ENCODE measurements around the gene ACADM. TPM values are rescaled to one million over a fixed set of nuclear protein-coding genes. Genes with fewer than 3 reads are reported as not detected.

ACADM gene
- total and polyA plus RNA-seq, 2 of the 13 experiments (the other 11 are each of a cell fraction or from before 2014, with no cell fraction given): 43.7 to 92.2 TPM

DNA sequence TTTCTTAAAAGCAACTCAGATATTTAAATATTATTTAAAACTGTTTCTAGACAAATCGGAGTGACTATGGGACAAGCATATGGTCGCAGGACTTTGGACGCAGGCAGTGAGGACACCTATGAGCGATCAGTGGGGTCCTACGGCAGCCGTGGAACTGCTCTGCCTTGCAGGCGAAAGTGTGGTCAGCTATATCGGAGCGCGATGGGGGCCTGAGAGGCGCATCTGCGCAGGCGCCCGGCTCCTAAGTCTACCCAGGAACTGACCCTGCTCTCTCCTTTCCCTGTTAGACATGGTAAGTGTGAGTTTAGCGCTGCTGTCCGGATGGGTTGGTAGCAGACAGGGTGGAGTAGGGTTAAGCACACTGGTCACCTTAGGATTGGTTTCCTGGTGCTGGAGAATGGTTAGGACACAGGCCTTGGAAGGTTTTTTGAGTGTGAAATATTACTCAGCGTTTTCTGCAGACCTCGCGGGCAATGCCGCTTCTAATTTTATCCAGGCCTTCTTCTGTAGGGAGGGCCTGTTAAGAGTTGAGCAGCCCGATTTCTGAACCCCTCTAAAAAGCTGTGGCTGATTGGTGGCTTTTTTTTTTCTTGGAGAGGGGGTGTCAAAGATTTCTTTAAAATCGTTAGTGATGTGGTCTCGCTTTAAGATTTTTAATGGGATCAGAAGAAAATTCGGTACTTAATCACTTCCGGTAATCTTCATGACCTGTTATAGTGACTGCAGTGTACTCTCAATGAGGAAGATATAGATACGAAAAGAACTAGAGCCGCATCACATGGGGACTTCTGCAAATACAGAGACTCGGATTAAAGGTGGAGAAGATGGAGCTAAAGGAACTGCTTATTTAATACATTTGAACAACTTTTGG, 61.7 kb downstream of the ACADM start, which contains the start of gene RABGGTB (continued):
- TF ChIP-seq, protein P1, sequence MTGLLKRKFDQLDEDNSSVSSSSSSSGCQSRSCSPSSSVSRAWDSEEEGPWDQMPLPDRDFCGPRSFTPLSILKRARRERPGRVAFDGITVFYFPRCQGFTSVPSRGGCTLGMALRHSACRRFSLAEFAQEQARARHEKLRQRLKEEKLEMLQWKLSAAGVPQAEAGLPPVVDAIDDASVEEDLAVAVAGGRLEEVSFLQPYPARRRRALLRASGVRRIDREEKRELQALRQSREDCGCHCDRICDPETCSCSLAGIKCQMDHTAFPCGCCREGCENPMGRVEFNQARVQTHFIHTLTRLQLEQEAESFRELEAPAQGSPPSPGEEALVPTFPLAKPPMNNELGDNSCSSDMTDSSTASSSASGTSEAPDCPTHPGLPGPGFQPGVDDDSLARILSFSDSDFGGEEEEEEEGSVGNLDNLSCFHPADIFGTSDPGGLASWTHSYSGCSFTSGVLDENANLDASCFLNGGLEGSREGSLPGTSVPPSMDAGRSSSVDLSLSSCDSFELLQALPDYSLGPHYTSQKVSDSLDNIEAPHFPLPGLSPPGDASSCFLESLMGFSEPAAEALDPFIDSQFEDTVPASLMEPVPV (CRISPR knock-in tag; IDR thresholded peaks at IDR 0.05): no peak
- TF ChIP-seq HNF4G (IDR thresholded peaks at IDR 0.05; ENCODE audit: borderline replicate concordance, low read depth, low read length) (peak; percentile 87), HNF4G (CRISPR knock-in tag; IDR thresholded peaks at IDR 0.05; ENCODE audit: borderline replicate concordance, low read depth) (peak; percentile 83; the same call in 1 of the 2 replicates), ZSCAN22 (CRISPR knock-in tag; IDR thresholded peaks at IDR 0.05) (no peak), ZNF781 (CRISPR knock-in tag; IDR thresholded peaks at IDR 0.05; ENCODE audit: borderline replicate concordance, not compliant biosample characterization) (peak; percentile 58), IKZF4 (CRISPR knock-in tag; IDR thresholded peaks at IDR 0.05; ENCODE audit: borderline replicate concordance, low read depth, not compliant biosample characterization) (no peak), ZNF672 (CRISPR knock-in tag; IDR thresholded peaks at IDR 0.05) (no peak), ZNF557 (CRISPR knock-in tag; IDR thresholded peaks at IDR 0.05) (peak; percentile 60; the same call in 1 of the 2 replicates)
- TF ChIP-seq, protein P2, sequence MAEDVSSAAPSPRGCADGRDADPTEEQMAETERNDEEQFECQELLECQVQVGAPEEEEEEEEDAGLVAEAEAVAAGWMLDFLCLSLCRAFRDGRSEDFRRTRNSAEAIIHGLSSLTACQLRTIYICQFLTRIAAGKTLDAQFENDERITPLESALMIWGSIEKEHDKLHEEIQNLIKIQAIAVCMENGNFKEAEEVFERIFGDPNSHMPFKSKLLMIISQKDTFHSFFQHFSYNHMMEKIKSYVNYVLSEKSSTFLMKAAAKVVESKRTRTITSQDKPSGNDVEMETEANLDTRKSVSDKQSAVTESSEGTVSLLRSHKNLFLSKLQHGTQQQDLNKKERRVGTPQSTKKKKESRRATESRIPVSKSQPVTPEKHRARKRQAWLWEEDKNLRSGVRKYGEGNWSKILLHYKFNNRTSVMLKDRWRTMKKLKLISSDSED (CRISPR knock-in tag; IDR thresholded peaks at IDR 0.05): no peak
- TF ChIP-seq, protein P3, sequence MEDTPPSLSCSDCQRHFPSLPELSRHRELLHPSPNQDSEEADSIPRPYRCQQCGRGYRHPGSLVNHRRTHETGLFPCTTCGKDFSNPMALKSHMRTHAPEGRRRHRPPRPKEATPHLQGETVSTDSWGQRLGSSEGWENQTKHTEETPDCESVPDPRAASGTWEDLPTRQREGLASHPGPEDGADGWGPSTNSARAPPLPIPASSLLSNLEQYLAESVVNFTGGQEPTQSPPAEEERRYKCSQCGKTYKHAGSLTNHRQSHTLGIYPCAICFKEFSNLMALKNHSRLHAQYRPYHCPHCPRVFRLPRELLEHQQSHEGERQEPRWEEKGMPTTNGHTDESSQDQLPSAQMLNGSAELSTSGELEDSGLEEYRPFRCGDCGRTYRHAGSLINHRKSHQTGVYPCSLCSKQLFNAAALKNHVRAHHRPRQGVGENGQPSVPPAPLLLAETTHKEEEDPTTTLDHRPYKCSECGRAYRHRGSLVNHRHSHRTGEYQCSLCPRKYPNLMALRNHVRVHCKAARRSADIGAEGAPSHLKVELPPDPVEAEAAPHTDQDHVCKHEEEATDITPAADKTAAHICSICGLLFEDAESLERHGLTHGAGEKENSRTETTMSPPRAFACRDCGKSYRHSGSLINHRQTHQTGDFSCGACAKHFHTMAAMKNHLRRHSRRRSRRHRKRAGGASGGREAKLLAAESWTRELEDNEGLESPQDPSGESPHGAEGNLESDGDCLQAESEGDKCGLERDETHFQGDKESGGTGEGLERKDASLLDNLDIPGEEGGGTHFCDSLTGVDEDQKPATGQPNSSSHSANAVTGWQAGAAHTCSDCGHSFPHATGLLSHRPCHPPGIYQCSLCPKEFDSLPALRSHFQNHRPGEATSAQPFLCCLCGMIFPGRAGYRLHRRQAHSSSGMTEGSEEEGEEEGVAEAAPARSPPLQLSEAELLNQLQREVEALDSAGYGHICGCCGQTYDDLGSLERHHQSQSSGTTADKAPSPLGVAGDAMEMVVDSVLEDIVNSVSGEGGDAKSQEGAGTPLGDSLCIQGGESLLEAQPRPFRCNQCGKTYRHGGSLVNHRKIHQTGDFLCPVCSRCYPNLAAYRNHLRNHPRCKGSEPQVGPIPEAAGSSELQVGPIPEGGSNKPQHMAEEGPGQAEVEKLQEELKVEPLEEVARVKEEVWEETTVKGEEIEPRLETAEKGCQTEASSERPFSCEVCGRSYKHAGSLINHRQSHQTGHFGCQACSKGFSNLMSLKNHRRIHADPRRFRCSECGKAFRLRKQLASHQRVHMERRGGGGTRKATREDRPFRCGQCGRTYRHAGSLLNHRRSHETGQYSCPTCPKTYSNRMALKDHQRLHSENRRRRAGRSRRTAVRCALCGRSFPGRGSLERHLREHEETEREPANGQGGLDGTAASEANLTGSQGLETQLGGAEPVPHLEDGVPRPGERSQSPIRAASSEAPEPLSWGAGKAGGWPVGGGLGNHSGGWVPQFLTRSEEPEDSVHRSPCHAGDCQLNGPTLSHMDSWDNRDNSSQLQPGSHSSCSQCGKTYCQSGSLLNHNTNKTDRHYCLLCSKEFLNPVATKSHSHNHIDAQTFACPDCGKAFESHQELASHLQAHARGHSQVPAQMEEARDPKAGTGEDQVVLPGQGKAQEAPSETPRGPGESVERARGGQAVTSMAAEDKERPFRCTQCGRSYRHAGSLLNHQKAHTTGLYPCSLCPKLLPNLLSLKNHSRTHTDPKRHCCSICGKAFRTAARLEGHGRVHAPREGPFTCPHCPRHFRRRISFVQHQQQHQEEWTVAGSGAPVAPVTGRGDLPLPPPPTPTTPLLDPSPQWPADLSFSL (CRISPR knock-in tag; IDR thresholded peaks at IDR 0.05): no peak
- TF ChIP-seq, protein P4, sequence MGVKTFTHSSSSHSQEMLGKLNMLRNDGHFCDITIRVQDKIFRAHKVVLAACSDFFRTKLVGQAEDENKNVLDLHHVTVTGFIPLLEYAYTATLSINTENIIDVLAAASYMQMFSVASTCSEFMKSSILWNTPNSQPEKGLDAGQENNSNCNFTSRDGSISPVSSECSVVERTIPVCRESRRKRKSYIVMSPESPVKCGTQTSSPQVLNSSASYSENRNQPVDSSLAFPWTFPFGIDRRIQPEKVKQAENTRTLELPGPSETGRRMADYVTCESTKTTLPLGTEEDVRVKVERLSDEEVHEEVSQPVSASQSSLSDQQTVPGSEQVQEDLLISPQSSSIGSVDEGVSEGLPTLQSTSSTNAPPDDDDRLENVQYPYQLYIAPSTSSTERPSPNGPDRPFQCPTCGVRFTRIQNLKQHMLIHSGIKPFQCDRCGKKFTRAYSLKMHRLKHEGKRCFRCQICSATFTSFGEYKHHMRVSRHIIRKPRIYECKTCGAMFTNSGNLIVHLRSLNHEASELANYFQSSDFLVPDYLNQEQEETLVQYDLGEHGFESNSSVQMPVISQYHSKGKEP (CRISPR knock-in tag; IDR thresholded peaks at IDR 0.05): 0 out of 2 replicates have a peak, but pooled peaks have one; percentile 64
- TF ChIP-seq, protein P5, sequence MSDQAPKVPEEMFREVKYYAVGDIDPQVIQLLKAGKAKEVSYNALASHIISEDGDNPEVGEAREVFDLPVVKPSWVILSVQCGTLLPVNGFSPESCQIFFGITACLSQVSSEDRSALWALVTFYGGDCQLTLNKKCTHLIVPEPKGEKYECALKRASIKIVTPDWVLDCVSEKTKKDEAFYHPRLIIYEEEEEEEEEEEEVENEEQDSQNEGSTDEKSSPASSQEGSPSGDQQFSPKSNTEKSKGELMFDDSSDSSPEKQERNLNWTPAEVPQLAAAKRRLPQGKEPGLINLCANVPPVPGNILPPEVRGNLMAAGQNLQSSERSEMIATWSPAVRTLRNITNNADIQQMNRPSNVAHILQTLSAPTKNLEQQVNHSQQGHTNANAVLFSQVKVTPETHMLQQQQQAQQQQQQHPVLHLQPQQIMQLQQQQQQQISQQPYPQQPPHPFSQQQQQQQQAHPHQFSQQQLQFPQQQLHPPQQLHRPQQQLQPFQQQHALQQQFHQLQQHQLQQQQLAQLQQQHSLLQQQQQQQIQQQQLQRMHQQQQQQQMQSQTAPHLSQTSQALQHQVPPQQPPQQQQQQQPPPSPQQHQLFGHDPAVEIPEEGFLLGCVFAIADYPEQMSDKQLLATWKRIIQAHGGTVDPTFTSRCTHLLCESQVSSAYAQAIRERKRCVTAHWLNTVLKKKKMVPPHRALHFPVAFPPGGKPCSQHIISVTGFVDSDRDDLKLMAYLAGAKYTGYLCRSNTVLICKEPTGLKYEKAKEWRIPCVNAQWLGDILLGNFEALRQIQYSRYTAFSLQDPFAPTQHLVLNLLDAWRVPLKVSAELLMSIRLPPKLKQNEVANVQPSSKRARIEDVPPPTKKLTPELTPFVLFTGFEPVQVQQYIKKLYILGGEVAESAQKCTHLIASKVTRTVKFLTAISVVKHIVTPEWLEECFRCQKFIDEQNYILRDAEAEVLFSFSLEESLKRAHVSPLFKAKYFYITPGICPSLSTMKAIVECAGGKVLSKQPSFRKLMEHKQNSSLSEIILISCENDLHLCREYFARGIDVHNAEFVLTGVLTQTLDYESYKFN (CRISPR knock-in tag; conservative IDR thresholded peaks at IDR 0.05): peak; percentile 58
